Activated CD4-positive, alpha-beta T cell treated with anti-CD3 and anti-CD28 coated beads, Interleukin-2, amount 10 ng/mL, durations not matched to agents 24 days and 14 days (primary cell): Measurements from ENCODE around the gene EIF6. TPM values are rescaled to one million over a fixed set of nuclear protein-coding genes. Genes with fewer than 3 reads are reported as not detected.
A peak's percentile ranks its signal among the peaks of the same experiment; 100 is the strongest.
"Not testable (repeated sequence)": the region's sequence is repeated elsewhere in the genome, so short reads cannot be mapped to it uniquely, and the experiment has no call there.

ENCODE experiments used
- DNase-seq: peaks from one replicate; pipeline ENCODE4 v3.0.0; 2022
- H3K27ac Mint-ChIP-seq: one replicate; pipeline ENCODE4 v1.8.0; 2022; ENCODE audit warnings: mild to moderate bottlenecking, mixed read lengths
- H3K27me3 Mint-ChIP-seq: one replicate; pipeline ENCODE4 v1.8.0; 2022; ENCODE audit warnings: mixed read lengths
- H3K36me3 Mint-ChIP-seq: one replicate; pipeline ENCODE4 v1.8.0; 2022; ENCODE audit warnings: low read depth, mild to moderate bottlenecking, mixed read lengths
- H3K4me1 Mint-ChIP-seq: one replicate; pipeline ENCODE4 v1.8.0; 2021; ENCODE audit warnings: mixed read lengths
- H3K4me3 Mint-ChIP-seq: one replicate; pipeline ENCODE4 v1.8.0; 2022; ENCODE audit warnings: mild to moderate bottlenecking, moderate library complexity, mixed read lengths
- H3K9me3 Mint-ChIP-seq: one replicate; pipeline ENCODE4 v1.8.0; 2021; ENCODE audit warnings: mixed read lengths
- intact Hi-C: fragments of 100-400 bp; cut with micrococcal nuclease; formaldehyde crosslinking; loops from one replicate; pipeline ENCODE4 v1.15.1; 2023
- total RNA-seq: library from RNA; stranded (reverse); gene quantifications from 2 replicates; pipeline ENCODE4 v1.2.3, GENCODE V29; 2022

EIF6 gene
- total RNA-seq, 1 donor from 2014 or later, result 211 TPM

DNA sequence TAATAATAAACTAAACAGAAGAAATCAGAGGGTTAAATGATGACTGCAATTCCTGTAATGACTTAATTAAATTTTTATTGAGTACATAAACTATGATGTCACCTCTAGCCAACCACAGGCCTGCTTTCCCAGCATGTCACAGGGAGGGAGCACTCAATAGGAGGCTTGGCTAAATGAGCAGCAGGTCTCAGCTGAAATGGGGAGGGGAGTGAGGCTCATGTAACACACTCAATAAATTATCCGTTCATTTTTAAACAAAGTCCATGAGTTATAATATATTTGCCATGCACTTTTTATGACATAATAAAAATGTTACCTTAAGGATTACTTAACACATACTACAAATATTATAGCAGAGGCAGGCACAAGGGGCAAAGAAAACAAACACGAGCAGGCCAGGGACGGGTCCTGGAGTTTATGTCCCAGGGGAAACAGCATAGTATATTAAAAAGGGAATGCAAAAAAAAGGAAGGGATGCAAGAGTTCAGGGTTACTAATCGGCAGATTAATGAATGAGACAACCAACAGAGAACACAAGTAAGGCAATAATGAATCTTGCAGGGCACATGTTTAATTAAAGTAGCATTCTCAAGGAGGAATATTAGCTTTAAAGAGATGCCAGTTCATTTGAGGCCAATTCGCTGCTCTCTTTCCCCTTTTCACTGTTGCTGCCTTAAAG is 34.8 kb upstream of the EIF6 start:
- H3K4me1 Mint-ChIP-seq, result peaks cover 43% of the 10 kb centered on the region

DNA sequence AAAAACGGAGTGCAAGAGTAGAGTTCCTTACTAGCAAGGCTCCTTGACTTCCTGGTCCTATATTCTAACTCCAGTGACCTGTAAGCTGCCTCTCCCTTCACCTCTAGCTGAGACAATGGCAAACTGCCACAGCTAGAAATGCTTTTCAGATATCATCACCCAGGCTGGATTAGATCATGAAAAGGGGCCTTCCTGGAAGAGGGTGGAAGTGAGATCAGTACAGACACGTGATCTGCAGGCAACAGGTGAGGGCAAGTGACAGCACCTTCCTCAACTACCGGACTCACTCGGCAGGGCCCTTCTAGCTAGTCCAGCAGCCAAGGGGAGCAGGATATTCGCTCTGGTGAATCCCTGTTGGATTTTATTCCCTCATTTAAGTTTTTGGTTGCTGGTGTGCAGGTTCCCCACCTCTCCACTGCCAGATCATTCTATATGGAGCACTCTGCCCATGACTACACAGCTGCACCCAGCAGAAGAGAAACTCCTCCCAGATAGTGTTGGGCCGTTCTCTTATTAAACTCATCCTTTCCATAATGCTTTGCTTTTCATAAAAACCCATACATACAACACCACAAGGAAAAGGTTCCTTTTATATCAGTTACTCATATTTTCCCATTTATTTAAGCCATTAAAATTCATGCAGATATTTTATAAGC is 34.1 kb upstream of the EIF6 start:
- Mint-ChIP-seq H3K4me3 (no peak overlapping the region), H3K9me3 (no peaks in the 10 kb centered on the region), H3K36me3 (peaks cover 7% of the 10 kb centered on the region), H3K27me3 (no peaks in the 10 kb centered on the region), H3K27ac (peak overlapping the region; percentile 65), H3K4me1 (peaks cover 44% of the 10 kb centered on the region)
- no peak for DNase-seq
- intact Hi-C loops, result no loop called here

More for the DNA sequence above, 34.8 kb upstream of the EIF6 start:
- no peak overlapping the region for H3K4me3 Mint-ChIP-seq
- no peaks in the 10 kb centered on the region for H3K9me3 Mint-ChIP-seq
- peaks cover 10% of the 10 kb centered on the region for H3K36me3 Mint-ChIP-seq
- intact Hi-C loops, result no loop called here
- H3K27ac Mint-ChIP-seq, result no peak overlapping the region
- DNase-seq, result no peak
- no peaks in the 10 kb centered on the region for H3K27me3 Mint-ChIP-seq

DNA sequence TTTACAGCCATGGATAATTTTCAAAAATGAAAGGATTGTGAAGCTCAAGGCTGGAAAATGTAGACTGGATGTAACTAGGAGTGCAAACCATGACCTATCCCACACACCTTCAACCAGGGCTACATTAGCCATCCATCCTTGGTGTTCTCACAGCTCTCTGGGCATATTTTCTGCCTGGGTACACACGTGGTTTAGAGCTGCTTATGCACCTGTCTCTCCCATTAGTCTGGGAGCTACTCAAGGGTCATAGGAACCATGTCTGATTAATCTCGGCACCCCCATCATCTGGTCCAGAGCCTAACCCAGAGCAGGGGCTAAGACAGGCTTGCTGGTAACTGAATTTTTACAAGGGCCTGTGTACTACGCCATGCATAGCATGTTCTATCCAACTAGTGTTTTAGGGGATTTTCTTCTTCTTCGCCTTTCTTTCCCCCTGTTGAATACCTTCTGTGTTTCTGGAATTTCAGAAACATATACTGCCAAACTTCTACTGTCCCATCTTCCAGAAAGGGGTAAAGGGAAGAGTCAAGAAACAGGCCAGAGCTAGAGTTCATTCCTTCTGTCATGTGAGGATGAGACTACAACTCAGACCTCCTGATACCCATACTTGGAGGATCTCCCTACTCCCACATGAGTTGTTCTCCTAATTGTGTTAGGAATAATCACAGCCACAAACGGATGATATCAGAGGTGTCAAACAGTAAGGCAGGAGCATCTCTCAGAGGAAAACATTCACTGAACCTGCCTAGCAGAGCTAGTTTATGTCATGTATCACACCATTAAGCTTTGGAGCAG is 33.0 kb upstream of the EIF6 start:
- Mint-ChIP-seq H3K4me1 (peaks cover 40% of the 10 kb centered on the region), H3K9me3 (no peaks in the 10 kb centered on the region), H3K4me3 (no peak overlapping the region), H3K27ac (peak overlapping the region; percentile 23), H3K27me3 (no peaks in the 10 kb centered on the region), H3K36me3 (peaks cover 7% of the 10 kb centered on the region)
- no peak for DNase-seq
- intact Hi-C loops, result no loop called here

DNA sequence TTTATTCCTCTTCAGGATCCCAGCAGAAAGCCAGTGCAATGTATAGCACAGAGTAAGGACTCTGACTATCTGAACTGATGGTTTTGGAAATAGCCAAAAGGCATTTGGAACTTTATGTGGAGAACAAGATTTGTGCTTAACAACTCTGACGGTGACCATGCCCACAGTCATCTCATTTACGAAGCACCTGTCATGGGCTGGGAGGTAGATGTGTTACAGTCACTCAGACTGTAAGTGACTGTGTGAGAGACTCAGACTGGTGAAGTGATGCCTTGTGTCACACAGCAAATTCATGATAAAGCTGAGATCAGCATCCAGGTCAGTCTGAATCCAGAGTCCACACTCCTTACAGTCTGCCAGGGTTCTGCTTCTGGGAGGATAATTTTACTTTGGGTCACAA is 31.5 kb upstream of the EIF6 start:
- DNase-seq, result no peak
- Mint-ChIP-seq H3K36me3 (peaks cover 12% of the 10 kb centered on the region), H3K27me3 (no peaks in the 10 kb centered on the region), H3K4me1 (peaks cover 53% of the 10 kb centered on the region), H3K27ac (peak overlapping the region; percentile 31), H3K9me3 (no peaks in the 10 kb centered on the region), H3K4me3 (no peak overlapping the region)
- intact Hi-C loops, result no loop called here

DNA sequence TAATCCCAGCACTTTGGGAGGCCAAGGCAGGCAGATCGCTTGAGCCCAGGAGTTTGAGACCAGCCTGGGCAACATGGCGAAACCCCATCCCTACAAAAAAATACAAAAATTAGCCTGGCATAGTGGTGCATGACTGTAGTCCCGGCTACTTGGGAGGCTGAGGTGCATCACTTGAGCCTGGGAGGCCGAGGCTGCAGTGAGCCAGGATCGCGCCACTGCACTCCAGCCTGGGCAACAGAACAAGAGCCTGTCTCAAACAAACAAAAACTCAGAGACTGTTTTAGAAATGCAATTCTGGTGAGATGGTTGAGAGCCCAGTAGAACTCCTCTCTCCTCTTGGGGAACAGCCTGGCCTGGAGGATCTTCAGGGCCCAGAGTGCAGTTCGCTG is 31.1 kb upstream of the EIF6 start:
- Mint-ChIP-seq H3K36me3 (peaks cover 10% of the 10 kb centered on the region), H3K27ac (peak overlapping the region; percentile 31), H3K4me1 (peaks cover 55% of the 10 kb centered on the region)
- DNase-seq, H3K4me3 Mint-ChIP-seq, H3K27me3 Mint-ChIP-seq, intact Hi-C loops, H3K9me3 Mint-ChIP-seq: not testable (repeated sequence)

DNA sequence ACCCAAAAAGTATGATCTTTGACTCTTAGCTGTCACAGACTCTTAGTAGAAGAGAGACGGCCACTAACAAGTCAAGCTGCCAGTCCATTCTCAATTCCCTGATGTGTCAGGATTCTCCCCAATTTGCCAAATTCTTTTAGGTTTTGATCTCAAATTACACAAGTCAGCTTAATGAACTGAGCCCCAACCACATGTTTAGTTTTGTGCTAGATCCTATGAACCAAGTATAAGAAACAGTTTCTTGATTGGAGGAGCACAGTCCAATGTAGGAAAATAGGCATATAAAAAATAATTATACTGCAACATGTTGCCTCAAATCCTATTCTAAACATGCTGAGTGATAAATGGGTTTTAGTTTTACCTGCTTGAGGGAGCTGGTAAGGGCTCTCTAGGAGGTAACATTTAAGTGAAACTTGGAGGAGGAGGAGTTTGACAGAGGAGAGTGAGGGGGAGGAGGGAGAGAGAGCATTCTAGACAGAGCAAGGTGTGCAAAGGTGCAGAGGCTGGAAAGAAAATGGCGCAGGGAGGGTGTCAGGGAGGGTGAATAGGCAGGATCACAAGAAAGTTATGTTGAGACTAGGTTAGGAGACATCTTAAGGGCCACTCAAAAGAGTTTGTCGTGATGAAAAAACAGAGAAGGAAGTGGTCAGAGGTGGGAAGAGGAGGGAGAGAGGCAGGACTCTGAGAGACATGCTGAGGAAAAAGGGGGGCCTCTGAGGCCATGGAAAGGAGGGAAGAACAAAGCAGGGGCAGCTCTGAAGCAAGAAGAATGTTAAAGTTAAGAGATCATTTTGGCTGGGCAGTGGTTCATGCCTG is 30.5 kb upstream of the EIF6 start:
- Mint-ChIP-seq H3K9me3 (no peaks in the 10 kb centered on the region), H3K27me3 (no peaks in the 10 kb centered on the region), H3K4me3 (peak overlapping the region; percentile 5), H3K27ac (peak overlapping the region; percentile 68), H3K36me3 (peaks cover 11% of the 10 kb centered on the region), H3K4me1 (peaks cover 56% of the 10 kb centered on the region)
- intact Hi-C loops, result no loop called here
- DNase-seq, result no peak

DNA sequence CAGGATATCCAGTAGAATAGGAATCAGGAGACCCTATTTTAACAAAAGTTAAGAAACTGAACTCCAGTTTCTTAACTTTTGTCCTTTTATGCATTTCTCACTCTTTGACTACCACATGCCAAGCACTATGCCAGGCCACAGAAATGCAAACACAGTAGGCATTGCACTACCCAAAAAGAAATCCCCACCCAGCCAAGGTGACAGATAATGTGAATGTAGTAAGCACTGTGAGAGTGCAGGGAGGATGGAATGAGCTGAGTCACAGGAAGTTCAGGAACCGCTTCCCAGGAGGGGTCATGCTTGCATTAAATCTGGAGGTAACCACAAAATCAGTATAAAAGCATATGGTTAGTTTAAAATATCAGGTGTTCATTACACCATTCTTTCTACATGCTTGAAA is 27.7 kb upstream of the EIF6 start:
- H3K27ac Mint-ChIP-seq, result peak overlapping the region; percentile 73
- H3K9me3 Mint-ChIP-seq, result no peaks in the 10 kb centered on the region
- intact Hi-C loops, result loop anchor here (1.0 kb wide), 1 partner anchor 8 kb away; no protein-coding TSS in a partner anchor
- H3K27me3 Mint-ChIP-seq, result no peaks in the 10 kb centered on the region
- no peak for DNase-seq
- H3K4me1 Mint-ChIP-seq, result peaks cover 45% of the 10 kb centered on the region
- H3K36me3 Mint-ChIP-seq, result peaks cover 13% of the 10 kb centered on the region
- peak overlapping the region; percentile 25 for H3K4me3 Mint-ChIP-seq

DNA sequence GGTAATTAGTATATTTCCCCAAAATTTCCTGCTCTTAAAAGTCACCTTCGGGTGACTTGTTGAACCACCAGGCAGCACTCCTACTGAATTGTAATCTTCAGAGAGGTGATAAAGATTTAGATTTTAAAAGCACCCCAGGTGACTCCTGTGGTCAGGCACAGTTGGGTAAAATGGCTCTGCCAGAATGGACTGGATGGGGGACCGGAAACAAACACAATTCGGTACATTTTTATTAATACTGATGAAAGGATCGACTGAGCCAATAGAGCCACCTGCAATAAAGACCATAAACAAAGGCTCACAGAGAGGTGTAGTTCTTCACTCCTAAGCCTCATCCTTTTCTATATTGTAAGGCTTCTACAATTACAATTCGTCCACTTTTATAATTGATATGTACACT is 27.2 kb upstream of the EIF6 start:
- peak overlapping the region; percentile 25 for H3K4me3 Mint-ChIP-seq
- H3K27ac Mint-ChIP-seq, result peak overlapping the region; percentile 73
- peaks cover 13% of the 10 kb centered on the region for H3K36me3 Mint-ChIP-seq
- peaks cover 49% of the 10 kb centered on the region for H3K4me1 Mint-ChIP-seq
- H3K27me3 Mint-ChIP-seq, result no peaks in the 10 kb centered on the region
- no peak for DNase-seq
- H3K9me3 Mint-ChIP-seq, result no peaks in the 10 kb centered on the region
- intact Hi-C loops, result loop anchor here (1.0 kb wide), 1 partner anchor 8 kb away; no protein-coding TSS in a partner anchor

DNA sequence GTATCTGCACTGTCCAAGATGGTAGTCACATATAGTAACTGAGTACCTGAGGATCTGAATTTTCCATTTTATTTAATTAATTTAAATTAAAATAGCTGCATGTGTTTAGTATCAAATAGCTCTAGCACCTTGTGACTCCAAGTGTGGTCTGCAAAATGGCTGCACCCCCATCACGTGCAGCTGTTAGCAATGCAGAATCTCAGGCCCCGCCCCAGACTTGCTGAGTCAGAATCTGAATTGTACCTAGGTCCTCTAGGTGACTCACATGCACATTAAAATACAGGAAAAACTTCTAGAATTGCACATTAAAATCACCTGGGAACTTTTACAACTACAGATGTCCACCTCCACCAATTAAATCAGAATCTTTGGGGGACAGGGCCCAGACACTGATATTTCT is 26.8 kb upstream of the EIF6 start:
- intact Hi-C loops, result no loop called here
- peaks cover 13% of the 10 kb centered on the region for H3K36me3 Mint-ChIP-seq
- H3K4me3 Mint-ChIP-seq, result no peak overlapping the region
- H3K4me1 Mint-ChIP-seq, result peaks cover 54% of the 10 kb centered on the region
- H3K9me3 Mint-ChIP-seq, result no peaks in the 10 kb centered on the region
- DNase-seq, result peak; percentile 79
- peak overlapping the region; percentile 73 for H3K27ac Mint-ChIP-seq
- H3K27me3 Mint-ChIP-seq, result no peaks in the 10 kb centered on the region

DNA sequence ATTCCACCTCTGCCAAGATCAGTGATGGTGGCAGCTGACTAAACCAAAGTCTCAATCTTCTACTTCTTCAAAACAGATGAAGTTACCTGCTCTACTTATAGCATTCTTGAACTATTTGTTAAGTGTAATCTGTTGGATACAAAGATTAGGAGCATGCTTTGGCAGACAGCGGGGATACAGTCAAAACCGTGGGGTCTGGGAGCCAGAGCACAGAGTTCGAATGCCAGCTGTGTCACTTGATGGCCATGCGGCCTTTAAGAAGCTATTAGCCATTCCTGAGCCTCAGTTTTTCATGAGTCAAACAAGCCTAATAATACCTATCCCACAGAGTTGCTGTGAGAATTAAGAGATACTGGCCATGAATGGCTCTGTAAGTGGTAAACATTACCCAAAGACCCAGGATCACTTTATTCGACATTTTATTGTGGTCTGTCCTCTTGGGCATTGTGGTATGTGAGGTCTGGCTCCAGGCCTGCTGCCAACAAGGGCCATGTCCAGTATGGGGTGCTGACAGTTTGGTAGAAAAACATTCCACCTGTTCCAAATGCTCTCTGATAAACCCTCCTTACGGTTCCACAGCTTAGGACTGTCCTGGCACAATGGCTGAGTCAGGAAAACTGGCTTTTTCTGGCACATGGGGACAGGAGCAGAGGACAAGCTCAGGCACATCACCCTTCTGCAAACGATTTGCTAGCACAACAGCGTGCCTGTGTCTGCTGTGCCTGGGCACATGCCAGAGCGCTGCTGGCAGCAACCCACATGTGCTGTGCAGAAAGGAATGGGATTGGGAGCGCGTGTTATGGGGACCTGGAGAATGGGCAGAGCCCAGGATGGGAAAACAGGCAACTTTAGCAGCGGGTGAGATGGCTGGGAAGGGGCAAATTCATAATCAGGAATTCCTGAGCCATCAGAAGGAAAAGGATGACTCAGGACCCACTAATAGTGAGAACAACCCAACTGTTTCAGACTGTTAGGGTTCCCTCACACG is 23.4 kb upstream of the EIF6 start:
- H3K4me1 Mint-ChIP-seq, result peaks cover 60% of the 10 kb centered on the region
- H3K4me3 Mint-ChIP-seq, result no peak overlapping the region
- no peak for DNase-seq
- H3K9me3 Mint-ChIP-seq, result no peaks in the 10 kb centered on the region
- H3K27ac Mint-ChIP-seq, result peak overlapping the region; percentile 16
- intact Hi-C loops, result loop anchor here (10.0 kb wide), 1 partner anchor 307 kb away; the partner anchor contains the start of gene SPAG4
- H3K27me3 Mint-ChIP-seq, result no peaks in the 10 kb centered on the region
- H3K36me3 Mint-ChIP-seq, result peaks cover 13% of the 10 kb centered on the region

DNA sequence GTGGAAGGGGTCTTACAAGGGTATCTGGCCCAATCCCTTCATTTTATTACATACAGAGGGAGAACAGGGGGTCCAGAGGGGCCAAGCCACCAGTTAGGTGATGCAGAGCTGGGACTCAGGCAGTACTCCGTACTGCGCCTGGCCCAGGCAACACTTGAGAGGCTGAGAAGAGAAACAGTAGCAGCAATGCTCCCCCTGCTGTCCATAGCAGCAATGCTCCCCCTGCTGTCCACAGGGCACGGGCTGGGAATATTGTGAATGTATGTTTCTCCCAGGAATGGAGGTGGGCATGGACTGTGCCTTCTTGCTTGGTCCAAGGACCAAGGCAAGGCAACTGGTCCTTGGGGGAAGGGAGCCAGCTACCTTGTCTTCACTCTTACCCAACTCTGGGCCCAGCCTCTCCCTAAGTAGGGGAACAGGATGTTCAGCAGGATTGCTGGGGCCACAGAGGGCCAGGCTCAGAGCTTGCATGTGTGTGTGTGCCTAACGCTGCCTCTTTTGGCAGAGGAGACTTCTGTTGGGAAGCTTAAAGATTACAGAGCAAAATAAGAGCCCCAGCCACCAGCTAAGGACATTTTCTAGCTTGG is 22.5 kb upstream of the EIF6 start:
- Mint-ChIP-seq H3K4me1 (peaks cover 52% of the 10 kb centered on the region), H3K27ac (peak overlapping the region; percentile 92), H3K9me3 (no peaks in the 10 kb centered on the region), H3K27me3 (no peaks in the 10 kb centered on the region), H3K4me3 (no peak overlapping the region), H3K36me3 (peaks cover 6% of the 10 kb centered on the region)
- DNase-seq, result peak; percentile 80
- intact Hi-C loops, result loop anchor here (10.0 kb wide), 1 partner anchor 308 kb away; the partner anchor contains the start of gene SPAG4
